Measurements from ENCODE around the gene BOD1. TPM values are rescaled to one million over a fixed set of nuclear protein-coding genes. Genes with fewer than 3 reads are reported as not detected.
A peak's percentile ranks its signal among the peaks of the same experiment; 100 is the strongest.

BOD1 gene
- total RNA-seq, 1 donor from 2014 or later = 41.8 TPM

DNA sequence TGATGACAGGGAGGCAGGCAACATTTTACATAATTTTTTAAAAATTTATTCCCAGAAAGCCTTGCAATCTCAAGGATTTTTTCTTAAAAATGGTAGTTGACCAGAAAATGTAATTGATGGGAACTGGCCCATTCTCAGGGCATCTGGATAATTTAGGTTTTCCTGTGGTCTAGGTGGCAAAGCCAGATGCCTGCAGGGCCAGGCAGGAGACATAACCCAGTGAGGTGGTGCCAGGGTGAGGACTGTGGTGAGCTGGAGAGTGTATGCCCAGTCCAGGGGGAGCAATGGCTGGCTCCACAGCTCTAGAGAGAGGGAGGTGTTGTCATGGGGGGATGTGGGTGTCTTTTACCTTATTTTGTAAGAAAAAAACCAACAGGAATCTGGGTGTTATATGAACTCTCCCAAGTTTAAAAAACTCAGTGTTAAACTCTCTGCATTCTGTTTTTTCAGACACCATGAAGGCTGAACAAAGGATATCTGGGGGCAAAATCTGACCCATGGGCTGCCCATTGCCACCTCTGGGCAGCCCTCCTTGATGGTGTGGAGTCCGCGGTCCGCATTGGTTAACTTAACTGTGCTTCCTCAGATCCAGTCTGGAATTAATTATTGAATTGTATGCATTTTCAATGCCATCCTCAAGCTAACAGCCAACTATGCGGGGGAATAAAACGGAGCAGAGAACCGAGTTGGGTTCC, 43.9 kb downstream of the BOD1 start:
- peak overlapping the region in 2 of 3 donors; percentile 59 to 61 for H3K4me3 ChIP-seq (ENCODE audit: low read length in 3 of 3)
- no peaks in the 10 kb centered on the region for H3K36me3 ChIP-seq (ENCODE audit: control insufficient read depth in 3 of 3, insufficient read depth in 3 of 3, low read length in 3 of 3)
- peak overlapping the region in 2 of 3 donors; percentile 33 to 73 for H3K9ac ChIP-seq (ENCODE audit: low read depth in 1 of 3, low read length in 3 of 3)
- peaks cover 3 to 8% (median 5%) of the 10 kb centered on the region in 3 donors for H3K4me1 ChIP-seq (ENCODE audit: control insufficient read depth in 3 of 3, insufficient read depth in 3 of 3, low read length in 3 of 3)
- H3K27ac ChIP-seq (ENCODE audit: low read depth, low read length) = no peak overlapping the region
- H3K27me3 ChIP-seq (ENCODE audit: control insufficient read depth in 3 of 3, insufficient read depth in 3 of 3, low read length in 3 of 3) = peaks cover 0 to 5% (median 0%) of the 10 kb centered on the region in 3 donors
- H3K9me3 ChIP-seq (ENCODE audit: control insufficient read depth in 3 of 3, low read length in 3 of 3) = peaks cover 0 to 3% (median 3%) of the 10 kb centered on the region in 3 donors

DNA sequence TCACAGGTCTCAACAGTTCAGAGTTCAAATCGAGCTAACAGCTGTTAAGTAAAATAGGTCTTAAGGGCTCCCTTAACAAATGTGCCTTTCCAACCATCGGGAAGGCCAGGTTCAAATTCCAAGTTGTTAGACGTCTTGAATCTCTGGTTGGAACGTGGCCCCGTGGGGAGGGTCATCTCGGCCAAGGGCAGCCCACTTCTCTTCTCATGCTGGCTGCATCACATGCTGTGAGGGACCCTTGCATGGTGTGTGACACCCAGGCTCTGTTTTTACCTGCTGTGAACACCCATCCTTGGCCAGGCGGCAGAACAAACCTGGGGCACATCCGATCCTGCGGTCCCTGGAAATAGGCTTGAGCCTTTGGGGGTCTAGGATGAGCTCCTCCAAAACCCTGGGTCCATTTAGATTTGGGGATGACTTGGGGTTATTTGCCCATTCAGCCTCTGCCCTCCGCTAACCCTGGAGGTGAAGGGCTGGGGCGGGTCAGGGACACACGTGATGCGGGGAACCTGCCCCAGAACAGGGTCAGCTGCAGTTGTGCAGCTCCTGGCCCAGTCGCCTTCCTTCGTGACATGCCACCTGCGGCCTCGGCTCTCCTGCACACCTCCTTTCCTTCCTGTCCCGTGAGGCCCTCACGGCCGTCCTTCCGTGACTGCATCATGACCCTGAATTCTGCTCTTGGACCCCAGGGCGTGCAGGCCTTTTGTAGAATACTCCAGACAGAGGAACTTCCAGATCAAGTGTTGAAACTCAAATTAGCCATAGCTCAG, 45.9 kb downstream of the BOD1 start:
- H3K27ac ChIP-seq (ENCODE audit: low read depth, low read length) = no peak overlapping the region
- peaks cover 0 to 5% (median 0%) of the 10 kb centered on the region in 3 donors for H3K27me3 ChIP-seq (ENCODE audit: control insufficient read depth in 3 of 3, insufficient read depth in 3 of 3, low read length in 3 of 3)
- peaks cover 0 to 3% (median 3%) of the 10 kb centered on the region in 3 donors for H3K9me3 ChIP-seq (ENCODE audit: control insufficient read depth in 3 of 3, low read length in 3 of 3)
- no peak overlapping the region for H3K4me3 ChIP-seq (ENCODE audit: low read length in 3 of 3)
- peaks cover 3 to 8% (median 5%) of the 10 kb centered on the region in 3 donors for H3K4me1 ChIP-seq (ENCODE audit: control insufficient read depth in 3 of 3, insufficient read depth in 3 of 3, low read length in 3 of 3)
- no peaks in the 10 kb centered on the region for H3K36me3 ChIP-seq (ENCODE audit: control insufficient read depth in 3 of 3, insufficient read depth in 3 of 3, low read length in 3 of 3)
- H3K9ac ChIP-seq (ENCODE audit: low read depth in 1 of 3, low read length in 3 of 3) = no peak overlapping the region

DNA sequence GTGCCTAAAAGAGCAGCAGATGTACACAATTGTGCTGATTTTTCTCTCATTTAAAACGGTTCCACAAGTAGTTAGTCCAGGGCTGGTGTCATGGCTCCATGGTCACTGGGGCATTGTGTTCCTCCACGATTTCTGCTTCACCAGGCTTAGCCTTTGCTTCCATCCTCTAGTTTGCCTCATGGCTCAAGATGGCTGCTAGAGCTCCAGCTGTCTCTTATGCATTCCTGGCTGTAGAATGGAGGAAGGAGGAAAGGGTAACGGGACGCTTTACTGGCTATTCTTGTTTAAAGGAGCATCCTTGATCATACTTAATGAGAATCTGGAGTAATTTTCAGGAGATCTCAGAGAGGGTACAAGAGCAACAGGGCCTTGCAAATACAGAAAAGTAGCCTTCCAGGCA, 47.7 kb downstream of the BOD1 start:
- Histone ChIP-seq H3K27me3 (ENCODE audit: control insufficient read depth in 3 of 3, insufficient read depth in 3 of 3, low read length in 3 of 3) (peaks cover 0 to 5% (median 0%) of the 10 kb centered on the region in 3 donors), H3K36me3 (ENCODE audit: control insufficient read depth in 3 of 3, insufficient read depth in 3 of 3, low read length in 3 of 3) (no peaks in the 10 kb centered on the region), H3K4me3 (ENCODE audit: low read length in 3 of 3) (no peak overlapping the region), H3K9me3 (ENCODE audit: control insufficient read depth in 3 of 3, low read length in 3 of 3) (peaks cover 0 to 3% (median 3%) of the 10 kb centered on the region in 3 donors), H3K9ac (ENCODE audit: low read depth in 1 of 3, low read length in 3 of 3) (no peak overlapping the region), H3K4me1 (ENCODE audit: control insufficient read depth in 3 of 3, insufficient read depth in 3 of 3, low read length in 3 of 3) (peaks cover 3 to 8% (median 5%) of the 10 kb centered on the region in 3 donors), H3K27ac (ENCODE audit: low read depth, low read length) (no peak overlapping the region)

DNA sequence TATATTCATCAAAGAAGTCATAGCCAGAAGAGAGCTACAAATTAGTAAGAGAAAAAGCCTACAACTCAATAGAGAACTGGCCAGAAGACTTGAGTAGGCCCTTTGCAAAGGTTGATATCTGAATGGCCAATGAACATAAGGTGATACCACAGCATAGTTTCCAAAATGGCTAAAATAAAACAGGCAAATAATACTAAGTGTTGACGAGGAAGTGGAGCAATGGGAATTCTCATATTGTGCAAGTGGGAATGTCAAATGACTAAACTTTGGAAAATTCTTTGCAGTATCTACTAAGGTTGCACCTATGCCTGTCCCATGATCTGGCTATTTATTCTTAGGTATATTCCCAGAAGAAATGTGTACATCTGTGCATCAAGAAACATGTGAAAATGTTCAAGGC, 48.3 kb downstream of the BOD1 start:
- no peaks in the 10 kb centered on the region for H3K36me3 ChIP-seq (ENCODE audit: control insufficient read depth in 3 of 3, insufficient read depth in 3 of 3, low read length in 3 of 3)
- H3K27me3 ChIP-seq (ENCODE audit: control insufficient read depth in 3 of 3, insufficient read depth in 3 of 3, low read length in 3 of 3) = peaks cover 3 to 8% (median 4%) of the 10 kb centered on the region in 3 donors
- H3K4me1 ChIP-seq (ENCODE audit: control insufficient read depth in 3 of 3, insufficient read depth in 3 of 3, low read length in 3 of 3) = peaks cover 3 to 6% (median 5%) of the 10 kb centered on the region in 3 donors
- H3K27ac ChIP-seq (ENCODE audit: low read depth, low read length) = no peak overlapping the region
- no peak overlapping the region for H3K4me3 ChIP-seq (ENCODE audit: low read length in 3 of 3)
- H3K9ac ChIP-seq (ENCODE audit: low read depth in 1 of 3, low read length in 3 of 3) = no peak overlapping the region
- H3K9me3 ChIP-seq (ENCODE audit: control insufficient read depth in 3 of 3, low read length in 3 of 3) = peaks cover 0 to 3% (median 3%) of the 10 kb centered on the region in 3 donors

DNA sequence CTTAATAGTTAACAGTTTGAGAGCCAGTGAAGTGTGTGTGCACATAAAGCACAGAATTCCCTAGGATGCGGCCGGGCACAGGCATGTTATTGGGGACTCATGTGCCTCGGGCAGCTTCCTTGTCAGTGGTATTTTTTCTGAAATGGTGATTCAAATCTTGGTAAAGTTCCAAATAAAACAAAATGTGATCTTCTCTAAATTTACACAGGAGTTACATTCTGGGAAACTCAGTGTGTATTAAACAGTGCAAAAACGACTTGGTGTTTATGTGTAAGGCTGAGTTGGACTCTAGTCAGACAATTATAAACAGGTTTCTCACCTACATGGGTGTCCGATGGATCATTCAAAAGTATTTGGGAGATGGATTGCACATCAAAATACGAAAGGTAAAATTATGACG, 48.9 kb downstream of the BOD1 start:
- no peak overlapping the region for H3K4me3 ChIP-seq (ENCODE audit: low read length in 3 of 3)
- H3K27ac ChIP-seq (ENCODE audit: low read depth, low read length) = no peak overlapping the region
- peaks cover under 1 to 3% (median under 1%) of the 10 kb centered on the region in 3 donors for H3K4me1 ChIP-seq (ENCODE audit: control insufficient read depth in 3 of 3, insufficient read depth in 3 of 3, low read length in 3 of 3)
- peaks cover 0 to 3% (median 3%) of the 10 kb centered on the region in 3 donors for H3K9me3 ChIP-seq (ENCODE audit: control insufficient read depth in 3 of 3, low read length in 3 of 3)
- peaks cover 4 to 6% (median 5%) of the 10 kb centered on the region in 3 donors for H3K27me3 ChIP-seq (ENCODE audit: control insufficient read depth in 3 of 3, insufficient read depth in 3 of 3, low read length in 3 of 3)
- no peaks in the 10 kb centered on the region for H3K36me3 ChIP-seq (ENCODE audit: control insufficient read depth in 3 of 3, insufficient read depth in 3 of 3, low read length in 3 of 3)
- H3K9ac ChIP-seq (ENCODE audit: low read depth in 1 of 3, low read length in 3 of 3) = no peak overlapping the region

DNA sequence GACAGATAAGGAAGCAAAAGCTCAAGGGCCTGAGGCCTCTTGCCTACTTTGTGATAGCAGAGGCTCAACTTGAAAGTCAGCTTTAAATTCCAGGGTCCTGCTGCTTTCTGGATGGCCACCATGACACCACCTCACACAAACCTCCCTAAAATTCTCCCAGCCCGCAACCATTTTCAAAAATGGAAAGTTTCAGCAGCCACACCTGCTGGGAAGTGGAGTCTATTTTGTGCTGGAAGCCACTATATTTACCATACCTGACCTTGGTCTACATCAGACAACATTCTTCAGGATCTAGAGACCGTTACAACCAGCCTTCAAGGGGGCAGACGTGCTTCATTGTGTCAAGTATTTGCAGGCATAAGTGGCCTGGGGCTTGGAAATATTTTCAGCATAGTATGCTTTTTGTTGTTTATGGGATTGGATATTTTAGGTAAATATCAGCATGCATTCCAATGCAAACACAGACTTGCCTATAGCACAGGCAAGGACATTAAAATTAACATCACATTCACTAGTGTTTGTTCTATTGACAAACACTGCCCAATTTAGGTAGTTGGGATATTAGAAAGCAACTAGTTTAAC, 50.9 kb downstream of the BOD1 start:
- no peaks in the 10 kb centered on the region for H3K4me1 ChIP-seq (ENCODE audit: control insufficient read depth in 3 of 3, insufficient read depth in 3 of 3, low read length in 3 of 3)
- no peak overlapping the region for H3K27ac ChIP-seq (ENCODE audit: low read depth, low read length)
- peaks cover 4 to 6% (median 5%) of the 10 kb centered on the region in 3 donors for H3K27me3 ChIP-seq (ENCODE audit: control insufficient read depth in 3 of 3, insufficient read depth in 3 of 3, low read length in 3 of 3)
- H3K9ac ChIP-seq (ENCODE audit: low read depth in 1 of 3, low read length in 3 of 3) = no peak overlapping the region
- no peak overlapping the region for H3K4me3 ChIP-seq (ENCODE audit: low read length in 3 of 3)
- H3K9me3 ChIP-seq (ENCODE audit: control insufficient read depth in 3 of 3, low read length in 3 of 3) = peaks cover 0 to 6% (median 3%) of the 10 kb centered on the region in 3 donors
- no peaks in the 10 kb centered on the region for H3K36me3 ChIP-seq (ENCODE audit: control insufficient read depth in 3 of 3, insufficient read depth in 3 of 3, low read length in 3 of 3)

DNA sequence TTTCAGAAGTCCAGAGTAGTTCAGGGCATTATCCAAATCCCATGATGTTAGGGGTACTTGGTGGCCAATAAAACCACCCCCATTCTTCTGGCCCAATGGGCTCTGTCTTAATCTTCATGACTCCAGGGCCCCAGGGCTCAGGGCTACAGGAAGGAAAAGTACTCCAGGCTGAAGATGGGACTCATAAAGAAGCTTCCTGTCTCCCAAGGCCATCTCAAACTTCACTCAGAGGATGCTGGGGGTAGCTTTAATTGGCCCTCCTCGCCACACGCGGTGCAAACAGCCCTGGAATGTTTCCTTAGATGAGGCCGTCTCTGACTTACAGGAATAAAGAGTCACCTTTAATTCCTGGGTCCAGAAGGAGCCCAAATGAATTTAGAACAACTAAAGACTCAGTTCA, 52.3 kb downstream of the BOD1 start:
- Histone ChIP-seq H3K27me3 (ENCODE audit: control insufficient read depth in 3 of 3, insufficient read depth in 3 of 3, low read length in 3 of 3) (peaks cover 4 to 6% (median 5%) of the 10 kb centered on the region in 3 donors), H3K4me1 (ENCODE audit: control insufficient read depth in 3 of 3, insufficient read depth in 3 of 3, low read length in 3 of 3) (no peaks in the 10 kb centered on the region), H3K27ac (ENCODE audit: low read depth, low read length) (no peak overlapping the region)

DNA sequence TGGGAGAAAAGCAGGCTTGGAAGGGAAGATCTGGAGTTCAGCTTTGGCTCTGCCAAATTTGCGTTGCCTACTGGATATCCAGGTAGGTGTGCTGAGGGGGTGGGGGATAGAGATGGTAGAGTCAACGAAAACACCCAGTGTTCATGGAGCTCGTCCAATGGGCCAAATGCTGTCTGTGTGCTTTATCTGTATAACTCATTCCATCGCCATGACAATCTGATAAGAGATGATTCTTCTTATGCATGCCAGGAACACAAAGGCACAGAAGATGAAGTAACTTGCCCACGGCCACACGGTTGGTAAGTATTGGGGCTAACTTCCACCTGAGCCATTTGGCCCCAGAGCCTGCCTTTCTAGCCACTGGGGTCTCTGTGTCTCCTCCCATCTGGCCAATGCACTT, 53.2 kb downstream of the BOD1 start:
- H3K9ac ChIP-seq (ENCODE audit: low read depth in 1 of 3, low read length in 3 of 3) = no peak overlapping the region
- peaks cover 4 to 6% (median 5%) of the 10 kb centered on the region in 3 donors for H3K27me3 ChIP-seq (ENCODE audit: control insufficient read depth in 3 of 3, insufficient read depth in 3 of 3, low read length in 3 of 3)
- H3K9me3 ChIP-seq (ENCODE audit: control insufficient read depth in 3 of 3, low read length in 3 of 3) = peaks cover 0 to 4% (median 2%) of the 10 kb centered on the region in 3 donors

More for the DNA sequence above, 52.3 kb downstream of the BOD1 start:
- Histone ChIP-seq H3K36me3 (ENCODE audit: control insufficient read depth in 3 of 3, insufficient read depth in 3 of 3, low read length in 3 of 3) (no peaks in the 10 kb centered on the region), H3K9me3 (ENCODE audit: control insufficient read depth in 3 of 3, low read length in 3 of 3) (peaks cover 2 to 8% (median 3%) of the 10 kb centered on the region in 3 donors), H3K4me3 (ENCODE audit: low read length in 3 of 3) (no peak overlapping the region), H3K9ac (ENCODE audit: low read depth in 1 of 3, low read length in 3 of 3) (no peak overlapping the region)

DNA sequence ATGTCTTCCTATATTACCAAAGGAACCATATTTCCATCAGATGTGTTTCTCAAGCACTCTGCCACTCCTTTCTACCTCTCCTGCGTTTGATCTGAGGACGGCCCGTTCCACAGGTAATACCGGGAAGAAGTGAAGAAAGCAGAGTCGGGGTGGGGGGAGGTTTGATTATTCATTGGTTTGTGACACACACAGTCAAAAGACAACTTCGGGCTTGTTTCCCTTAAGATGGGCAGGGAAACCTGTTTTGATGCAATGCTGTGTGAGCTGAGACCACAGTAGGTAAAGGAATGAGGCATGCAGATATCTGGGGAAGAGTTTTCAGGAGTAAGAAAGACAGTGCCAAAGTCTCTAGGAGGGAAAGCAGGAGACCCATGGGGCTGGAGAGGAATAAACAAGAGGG, 54.0 kb downstream of the BOD1 start:
- no peaks in the 10 kb centered on the region for H3K4me1 ChIP-seq (ENCODE audit: control insufficient read depth in 3 of 3, insufficient read depth in 3 of 3, low read length in 3 of 3)
- no peaks in the 10 kb centered on the region for H3K36me3 ChIP-seq (ENCODE audit: control insufficient read depth in 3 of 3, insufficient read depth in 3 of 3, low read length in 3 of 3)
- no peak overlapping the region for H3K27ac ChIP-seq (ENCODE audit: low read depth, low read length)
- peaks cover 4 to 6% (median 5%) of the 10 kb centered on the region in 3 donors for H3K27me3 ChIP-seq (ENCODE audit: control insufficient read depth in 3 of 3, insufficient read depth in 3 of 3, low read length in 3 of 3)
- peaks cover 0 to 4% (median 2%) of the 10 kb centered on the region in 3 donors for H3K9me3 ChIP-seq (ENCODE audit: control insufficient read depth in 3 of 3, low read length in 3 of 3)
- no peak overlapping the region for H3K9ac ChIP-seq (ENCODE audit: low read depth in 1 of 3, low read length in 3 of 3)
- no peak overlapping the region for H3K4me3 ChIP-seq (ENCODE audit: low read length in 3 of 3)

More for the DNA sequence above, 53.2 kb downstream of the BOD1 start:
- Histone ChIP-seq H3K4me3 (ENCODE audit: low read length in 3 of 3) (no peak overlapping the region), H3K27ac (ENCODE audit: low read depth, low read length) (no peak overlapping the region), H3K36me3 (ENCODE audit: control insufficient read depth in 3 of 3, insufficient read depth in 3 of 3, low read length in 3 of 3) (no peaks in the 10 kb centered on the region), H3K4me1 (ENCODE audit: control insufficient read depth in 3 of 3, insufficient read depth in 3 of 3, low read length in 3 of 3) (no peaks in the 10 kb centered on the region)

Measured in skeletal muscle tissue (tissue), 4 donors.